CD8-positive, alpha-beta memory T cell (primary cell): ENCODE results near the gene TBC1D22A. TPM values are rescaled to one million over a fixed set of nuclear protein-coding genes. Genes with fewer than 3 reads are reported as not detected.

ENCODE experiments used
- CTCF ChIA-PET: fragments of 350-600 bp; sonication (Branson Sonifier 250); formaldehyde crosslinking; loops from one replicate; lab custom pipeline; 2021; ENCODE audit warnings: antibody characterized with exemption; lab: Charles Lee
- POLR2A ChIA-PET: fragments of 350-600 bp; sonication (Branson Sonifier 250); formaldehyde crosslinking; loops from one replicate; lab custom pipeline; 2021; ENCODE audit warnings: antibody characterized with exemption; lab: Charles Lee
- DNase-seq, 5 donors: peaks; one replicate each; pipeline versions ENCODE4 v3.0.0 to v3.0.0-alpha.2; 2020 to 2022; ENCODE audit warnings: mixed read lengths in 1 of 5
- H3K27ac ChIP-seq: one replicate; pipeline ENCODE4 v1.7.0; 2013; ENCODE audit warnings: low read depth, mild to moderate bottlenecking, low read length, moderate library complexity
- H3K27me3 ChIP-seq: 2 replicates; pipeline ENCODE4 v1.7.0; 2013; ENCODE audit warnings: low read length, mild to moderate bottlenecking; ENCODE audit not compliant: insufficient read depth, poor library complexity, severe bottlenecking
- H3K36me3 ChIP-seq: 2 replicates; pipeline ENCODE4 v1.7.0; 2013; ENCODE audit warnings: mild to moderate bottlenecking, low read length, moderate library complexity; ENCODE audit not compliant: insufficient read depth
- H3K4me1 ChIP-seq: 2 replicates; pipeline ENCODE4 v1.7.0; 2013; ENCODE audit warnings: mild to moderate bottlenecking, low read length, moderate library complexity; ENCODE audit not compliant: insufficient read depth
- H3K4me3 ChIP-seq: 2 replicates; pipeline ENCODE4 v1.7.0; 2013; ENCODE audit warnings: mild to moderate bottlenecking, low read length
- H3K9me3 ChIP-seq: 2 replicates; pipeline ENCODE4 v1.7.0; 2013; ENCODE audit warnings: mild to moderate bottlenecking, low read length
- H3K27ac Mint-ChIP-seq, 8 donors: one replicate each; pipeline ENCODE4 v1.8.0; 2020 to 2021; ENCODE audit warnings: mixed read lengths in 8 of 8, mild to moderate bottlenecking in 6 of 8, inconsistent platforms in 3 of 8, moderate library complexity in 3 of 8
- H3K27me3 Mint-ChIP-seq, 2 donors: one replicate each; pipeline ENCODE4 v1.8.0; 2020 to 2021; ENCODE audit warnings: mixed read lengths in 2 of 2, mild to moderate bottlenecking in 1 of 2, moderate library complexity in 1 of 2
- H3K36me3 Mint-ChIP-seq, 3 donors: one replicate each; pipeline ENCODE4 v1.8.0; 2020 to 2021; ENCODE audit warnings: mixed read lengths in 3 of 3, inconsistent platforms in 1 of 3, mild to moderate bottlenecking in 1 of 3
- H3K4me1 Mint-ChIP-seq, 3 donors: one replicate each; pipeline ENCODE4 v1.8.0; 2020 to 2021; ENCODE audit warnings: mixed read lengths in 3 of 3, inconsistent platforms in 1 of 3, mild to moderate bottlenecking in 1 of 3
- H3K4me3 Mint-ChIP-seq, 7 donors: one replicate each; pipeline ENCODE4 v1.8.0; 2020 to 2021; ENCODE audit warnings: mixed read lengths in 7 of 7, mild to moderate bottlenecking in 6 of 7, moderate library complexity in 4 of 7, inconsistent platforms in 2 of 7
- H3K9me3 Mint-ChIP-seq, 5 donors: one replicate each; pipeline ENCODE4 v1.8.0; 2020 to 2022; ENCODE audit warnings: mixed read lengths in 5 of 5, mild to moderate bottlenecking in 3 of 5, moderate library complexity in 2 of 5, inconsistent platforms in 1 of 5
- polyA plus RNA-seq: library from polyadenylated mRNA; unstranded; fragments of 300-500 nt; fragmentation: Illumina TruSeq; gene quantifications from one replicate; pipeline ENCODE4 v1.2.3, GENCODE V29; 2021
- total RNA-seq, 2 experiments: library from RNA; stranded (reverse); gene quantifications; one replicate each; pipeline ENCODE4 v1.2.3, GENCODE V29; 2021

The TBC1D22A gene
- total and polyA plus RNA-seq, 3 experiments from 2014 or later: 26.6 to 34.8 (median 34.0) TPM

GRCh38 chr22:47124961-47125360 lies 362.5 kb downstream of the TBC1D22A start:
- ChIA-PET CTCF (no interaction called here), POLR2A (no interaction called here)
- H3K4me1 ChIP-seq: no peaks in the 10 kb centered on the region

GRCh38 chr22:47125603-47126002 lies 363.2 kb downstream of the TBC1D22A start:
- CTCF ChIA-PET: no interaction called here
- POLR2A ChIA-PET: no interaction called here
- H3K27ac ChIP-seq: no peak overlapping the region
- no peak for DNase-seq
- no peaks in the 10 kb centered on the region for H3K36me3 ChIP-seq
- Mint-ChIP-seq H3K4me3 (no peak overlapping the region), H3K27me3 (peaks cover 0 to 2% of the 10 kb centered on the region in 2 donors), H3K4me1 (peaks cover 4 to 18% (median 5%) of the 10 kb centered on the region in 3 donors), H3K9me3 (no peaks in the 10 kb centered on the region), H3K36me3 (peaks cover 0 to 16% (median 2%) of the 10 kb centered on the region in 3 donors), H3K27ac (peak overlapping the region in 1 of 8 donors; percentile 43)
- H3K4me1 ChIP-seq: no peaks in the 10 kb centered on the region
- no peaks in the 10 kb centered on the region for H3K9me3 ChIP-seq
- no peak overlapping the region for H3K4me3 ChIP-seq
- no peaks in the 10 kb centered on the region for H3K27me3 ChIP-seq

More at GRCh38 chr22:47124961-47125360, 362.5 kb downstream of the TBC1D22A start:
- Mint-ChIP-seq H3K36me3 (peaks cover 0 to 14% (median 2%) of the 10 kb centered on the region in 3 donors), H3K9me3 (no peaks in the 10 kb centered on the region), H3K4me1 (peaks cover 3 to 18% (median 5%) of the 10 kb centered on the region in 3 donors), H3K27me3 (peaks cover 0 to 2% of the 10 kb centered on the region in 2 donors), H3K27ac (no peak overlapping the region), H3K4me3 (no peak overlapping the region)
- Histone ChIP-seq H3K36me3 (no peaks in the 10 kb centered on the region), H3K9me3 (no peaks in the 10 kb centered on the region), H3K27me3 (no peaks in the 10 kb centered on the region), H3K4me3 (no peak overlapping the region), H3K27ac (no peak overlapping the region)
- DNase-seq: no peak

- no peaks in the 10 kb centered on the region for H3K36me3 ChIP-seq
- H3K27me3 Mint-ChIP-seq: peaks cover 0 to 2% of the 10 kb centered on the region in 2 donors
- H3K27me3 ChIP-seq: no peaks in the 10 kb centered on the region
- no peak overlapping the region for H3K4me3 ChIP-seq
- no peak overlapping the region for H3K4me3 Mint-ChIP-seq
- H3K4me1 ChIP-seq: no peaks in the 10 kb centered on the region
- no peak overlapping the region for H3K27ac Mint-ChIP-seq
- ChIA-PET CTCF (no interaction called here), POLR2A (no interaction called here)
- H3K4me1 Mint-ChIP-seq: peaks cover 4 to 18% (median 5%) of the 10 kb centered on the region in 3 donors
- H3K27ac ChIP-seq: no peak overlapping the region
- no peaks in the 10 kb centered on the region for H3K9me3 Mint-ChIP-seq
- no peaks in the 10 kb centered on the region for H3K9me3 ChIP-seq
- no peak for DNase-seq
- H3K36me3 Mint-ChIP-seq: peaks cover 0 to 16% (median 2%) of the 10 kb centered on the region in 3 donors
These were observed 363.9 kb downstream of the TBC1D22A start for GRCh38 chr22:47126344-47126811.

GRCh38 chr22:47127441-47127871 lies 365.0 kb downstream of the TBC1D22A start:
- no peak overlapping the region for H3K4me3 Mint-ChIP-seq
- ChIA-PET CTCF (no interaction called here), POLR2A (no interaction called here)
- peaks cover 4 to 18% (median 5%) of the 10 kb centered on the region in 3 donors for H3K4me1 Mint-ChIP-seq
- no peaks in the 10 kb centered on the region for H3K27me3 ChIP-seq
- H3K9me3 Mint-ChIP-seq: no peaks in the 10 kb centered on the region
- H3K36me3 ChIP-seq: no peaks in the 10 kb centered on the region
- H3K36me3 Mint-ChIP-seq: peaks cover 0 to 18% (median 2%) of the 10 kb centered on the region in 3 donors
- H3K27me3 Mint-ChIP-seq: peaks cover 0 to 2% of the 10 kb centered on the region in 2 donors
- H3K4me3 ChIP-seq: no peak overlapping the region
- H3K27ac Mint-ChIP-seq: no peak overlapping the region
- no peak overlapping the region for H3K27ac ChIP-seq
- no peak for DNase-seq
- no peaks in the 10 kb centered on the region for H3K4me1 ChIP-seq
- H3K9me3 ChIP-seq: no peaks in the 10 kb centered on the region

- Histone ChIP-seq H3K27me3 (no peaks in the 10 kb centered on the region), H3K36me3 (no peaks in the 10 kb centered on the region), H3K27ac (no peak overlapping the region), H3K4me1 (no peaks in the 10 kb centered on the region), H3K9me3 (no peaks in the 10 kb centered on the region), H3K4me3 (no peak overlapping the region)
- CTCF ChIA-PET: no interaction called here
- peaks cover 4 to 18% (median 5%) of the 10 kb centered on the region in 3 donors for H3K4me1 Mint-ChIP-seq
- H3K4me3 Mint-ChIP-seq: no peak overlapping the region
- H3K36me3 Mint-ChIP-seq: peaks cover 0 to 18% (median 2%) of the 10 kb centered on the region in 3 donors
- POLR2A ChIA-PET: no interaction called here
- DNase-seq: no peak
- H3K9me3 Mint-ChIP-seq: no peaks in the 10 kb centered on the region
- H3K27ac Mint-ChIP-seq: no peak overlapping the region
- H3K27me3 Mint-ChIP-seq: peaks cover 0 to 2% of the 10 kb centered on the region in 2 donors
These were observed 365.8 kb downstream of the TBC1D22A start for GRCh38 chr22:47128216-47128615.

- H3K27me3 Mint-ChIP-seq: peaks cover 0 to under 1% of the 10 kb centered on the region in 2 donors
- ChIA-PET POLR2A (no interaction called here), CTCF (no interaction called here)
- no peak overlapping the region for H3K27ac ChIP-seq
- H3K4me1 Mint-ChIP-seq: peaks cover 4 to 15% (median 5%) of the 10 kb centered on the region in 3 donors
- peaks cover 0 to 18% (median 2%) of the 10 kb centered on the region in 3 donors for H3K36me3 Mint-ChIP-seq
- no peaks in the 10 kb centered on the region for H3K4me1 ChIP-seq
- no peaks in the 10 kb centered on the region for H3K9me3 ChIP-seq
- no peak for DNase-seq
- H3K36me3 ChIP-seq: no peaks in the 10 kb centered on the region
- no peak overlapping the region for H3K4me3 Mint-ChIP-seq
- no peaks in the 10 kb centered on the region for H3K9me3 Mint-ChIP-seq
- H3K27ac Mint-ChIP-seq: no peak overlapping the region
- H3K4me3 ChIP-seq: no peak overlapping the region
- H3K27me3 ChIP-seq: no peaks in the 10 kb centered on the region
These were observed 366.3 kb downstream of the TBC1D22A start for GRCh38 chr22:47128622-47129215.

- CTCF ChIA-PET: no interaction called here
- Histone ChIP-seq H3K27me3 (no peaks in the 10 kb centered on the region), H3K9me3 (no peaks in the 10 kb centered on the region), H3K4me1 (no peaks in the 10 kb centered on the region), H3K27ac (no peak overlapping the region), H3K36me3 (no peaks in the 10 kb centered on the region), H3K4me3 (no peak overlapping the region)
- Mint-ChIP-seq H3K9me3 (no peaks in the 10 kb centered on the region), H3K4me1 (peaks cover 4 to 14% (median 5%) of the 10 kb centered on the region in 3 donors), H3K4me3 (no peak overlapping the region), H3K27ac (no peak overlapping the region), H3K27me3 (no peaks in the 10 kb centered on the region), H3K36me3 (peaks cover 0 to 22% (median 2%) of the 10 kb centered on the region in 3 donors)
- POLR2A ChIA-PET: no interaction called here
- no peak for DNase-seq
These were observed 367.6 kb downstream of the TBC1D22A start for GRCh38 chr22:47129902-47130635.
